SU-DHL-6 (cell line): ENCODE measurements around the gene EXOC4.

Experiments
- H2AFZ ChIP-seq: fragments of 200-600 bp; sonication (generic); 2 replicates; pipeline ENCODE4 v1.6.1; 2014; ENCODE audit warnings: low read depth, mild to moderate bottlenecking, moderate library complexity, mixed read lengths, antibody characterized with exemption, low read length; ENCODE audit not compliant: severe bottlenecking
- H3F3A ChIP-seq: fragments of 200-600 bp; shearing (Covaris generic); 2 replicates; pipeline ENCODE4 v1.6.0; 2016; ENCODE audit warnings: antibody characterized with exemption, mild to moderate bottlenecking; ENCODE audit not compliant: insufficient read depth
- H3K27ac ChIP-seq: fragments of 200-600 bp; sonication (generic); 2 replicates; pipeline ENCODE4 v1.5.1; 2016; ENCODE audit warnings: low read depth, mild to moderate bottlenecking, low read length, moderate library complexity, mixed read lengths
- H3K27me3 ChIP-seq: fragments of 200-600 bp; sonication (generic), shearing (Covaris generic); 2 replicates; pipeline ENCODE4 v1.6.0; 2014; ENCODE audit warnings: mild to moderate bottlenecking, low read length
- H3K36me3 ChIP-seq: fragments of 200-600 bp; sonication (generic); 2 replicates; pipeline ENCODE4 v1.6.1; 2014; ENCODE audit warnings: mild to moderate bottlenecking, low read length, mixed read lengths
- H3K4me2 ChIP-seq: fragments of 300-600, 200-600 bp; shearing (Covaris generic), sonication (generic); 2 replicates; pipeline ENCODE4 v1.6.0; 2014; ENCODE audit warnings: low read length, low read depth, mild to moderate bottlenecking; ENCODE audit not compliant: poor library complexity, severe bottlenecking
- H3K4me3 ChIP-seq: fragments of 200-600 bp; sonication (generic); 2 replicates; pipeline ENCODE4 v1.5.1; 2014; ENCODE audit warnings: antibody characterized with exemption, low read length, mild to moderate bottlenecking, mixed read lengths; ENCODE audit not compliant: insufficient read depth, poor library complexity, severe bottlenecking
- H3K79me2 ChIP-seq: fragments of 200-600 bp; sonication (generic); 2 replicates; pipeline ENCODE4 v1.6.1; 2014; ENCODE audit warnings: mild to moderate bottlenecking, low read length, moderate library complexity; ENCODE audit not compliant: insufficient read depth
- H3K9ac ChIP-seq: fragments of 200-600 bp; sonication (generic); 2 replicates; pipeline ENCODE4 v1.7.0; 2014; ENCODE audit warnings: mild to moderate bottlenecking, low read length
- H3K9me2 ChIP-seq: fragments of 200-600 bp; sonication (generic); replicated peaks from 2 replicates; pipeline ENCODE4 v1.6.1; 2014; ENCODE audit warnings: low read length; ENCODE audit not compliant: insufficient read depth
- H3K9me3 ChIP-seq: fragments of 200-600 bp; sonication (generic); 2 replicates; pipeline ENCODE4 v1.6.1; 2014; ENCODE audit warnings: low read length, mixed read lengths; ENCODE audit not compliant: insufficient read depth
- H4K20me1 ChIP-seq: fragments of 200-600 bp; sonication (generic); 2 replicates; pipeline ENCODE4 v1.6.1; 2014; ENCODE audit warnings: low read depth, mild to moderate bottlenecking, antibody characterized with exemption, low read length, moderate library complexity, mixed read lengths
- EZH2phosphoT487 ChIP-seq: fragments of 200-600 bp; sonication (generic), shearing (Covaris generic); conservative IDR thresholded peaks from 2 replicates; pipeline ENCODE4 v1.6.1; 2018; ENCODE audit warnings: mild to moderate bottlenecking, antibody characterized with exemption, low read length, moderate library complexity, mixed read lengths
- TF ChIP-seq, protein P1 (sequence below): fragments of 200-600 bp; sonication (generic); IDR thresholded peaks from one replicate; pipeline ENCODE4 v1.5.1; 2017; ENCODE audit warnings: antibody characterized with exemption, mild to moderate bottlenecking, low read length, moderate library complexity; ENCODE audit not compliant: insufficient read depth, poor library complexity, severe bottlenecking

EXOC4 gene

DNA sequence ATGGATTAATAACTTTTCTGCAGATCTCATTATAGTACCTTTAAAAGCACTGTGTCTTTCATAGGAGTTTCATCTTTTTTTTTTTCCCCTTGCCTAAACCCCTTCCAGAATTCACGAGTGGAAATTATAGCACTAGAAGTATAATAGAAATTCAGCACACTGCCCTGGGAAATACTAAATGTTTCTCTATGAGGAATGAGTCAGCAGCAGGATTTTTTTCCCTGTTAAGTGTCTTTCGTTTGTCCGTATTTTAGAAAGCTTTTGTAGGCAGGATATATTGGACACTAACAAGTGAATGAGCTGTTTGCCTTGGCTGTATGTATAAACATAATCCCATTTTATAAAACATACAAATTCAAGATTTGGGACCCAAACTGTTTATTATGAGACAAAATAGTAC is 105.8 kb downstream of the EXOC4 start:
- Histone ChIP-seq H2AFZ (no peak overlapping the region), H3K27me3 (no peaks in the 10 kb centered on the region), H3K4me3 (no peak overlapping the region), H3K79me2 (no peaks in the 10 kb centered on the region), H3K9ac (no peak overlapping the region), H3K9me2 (no peaks in the 10 kb centered on the region), H3F3A (no peaks in the 10 kb centered on the region), H3K27ac (no peak overlapping the region), H3K4me2 (no peak overlapping the region), H4K20me1 (no peaks in the 10 kb centered on the region), H3K36me3 (peaks cover 5% of the 10 kb centered on the region; the same call in 1 of the 2 replicates), H3K9me3 (no peaks in the 10 kb centered on the region)
- TF ChIP-seq EZH2phosphoT487, result no peak
- TF ChIP-seq, protein P1, sequence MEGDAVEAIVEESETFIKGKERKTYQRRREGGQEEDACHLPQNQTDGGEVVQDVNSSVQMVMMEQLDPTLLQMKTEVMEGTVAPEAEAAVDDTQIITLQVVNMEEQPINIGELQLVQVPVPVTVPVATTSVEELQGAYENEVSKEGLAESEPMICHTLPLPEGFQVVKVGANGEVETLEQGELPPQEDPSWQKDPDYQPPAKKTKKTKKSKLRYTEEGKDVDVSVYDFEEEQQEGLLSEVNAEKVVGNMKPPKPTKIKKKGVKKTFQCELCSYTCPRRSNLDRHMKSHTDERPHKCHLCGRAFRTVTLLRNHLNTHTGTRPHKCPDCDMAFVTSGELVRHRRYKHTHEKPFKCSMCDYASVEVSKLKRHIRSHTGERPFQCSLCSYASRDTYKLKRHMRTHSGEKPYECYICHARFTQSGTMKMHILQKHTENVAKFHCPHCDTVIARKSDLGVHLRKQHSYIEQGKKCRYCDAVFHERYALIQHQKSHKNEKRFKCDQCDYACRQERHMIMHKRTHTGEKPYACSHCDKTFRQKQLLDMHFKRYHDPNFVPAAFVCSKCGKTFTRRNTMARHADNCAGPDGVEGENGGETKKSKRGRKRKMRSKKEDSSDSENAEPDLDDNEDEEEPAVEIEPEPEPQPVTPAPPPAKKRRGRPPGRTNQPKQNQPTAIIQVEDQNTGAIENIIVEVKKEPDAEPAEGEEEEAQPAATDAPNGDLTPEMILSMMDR, result no peak

DNA sequence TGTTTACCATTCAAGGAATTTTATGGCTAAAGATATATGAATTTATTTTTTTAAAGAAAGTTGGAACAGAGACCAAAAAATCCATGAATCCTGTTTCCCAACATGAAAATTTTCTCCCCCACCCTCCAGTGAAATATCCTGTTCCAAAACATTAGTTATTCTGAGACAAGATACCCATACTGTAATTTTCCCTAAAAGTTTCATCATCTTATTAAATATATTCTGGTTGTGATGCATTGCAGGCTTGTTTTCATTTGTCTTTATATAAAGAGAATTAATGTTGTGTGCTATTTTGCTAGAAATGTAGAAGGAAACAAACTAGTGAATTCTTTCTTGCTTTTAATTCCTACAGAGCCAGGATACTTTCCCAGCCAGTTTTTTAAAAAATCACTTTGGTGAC is 106.6 kb downstream of the EXOC4 start:
- H3F3A ChIP-seq, result no peaks in the 10 kb centered on the region
- no peaks in the 10 kb centered on the region for H3K79me2 ChIP-seq
- no peak overlapping the region for H3K4me2 ChIP-seq
- H3K9ac ChIP-seq, result no peak overlapping the region
- H3K4me3 ChIP-seq, result no peak overlapping the region
- H3K9me3 ChIP-seq, result no peaks in the 10 kb centered on the region
- H3K27me3 ChIP-seq, result no peaks in the 10 kb centered on the region
- no peaks in the 10 kb centered on the region for H4K20me1 ChIP-seq
- no peaks in the 10 kb centered on the region for H3K9me2 ChIP-seq
- no peak for TF ChIP-seq EZH2phosphoT487
- TF ChIP-seq, protein P1, result no peak
- H3K36me3 ChIP-seq, result peaks cover 5% of the 10 kb centered on the region; the same call in 1 of the 2 replicates
- no peak overlapping the region for H3K27ac ChIP-seq
- H2AFZ ChIP-seq, result no peak overlapping the region

DNA sequence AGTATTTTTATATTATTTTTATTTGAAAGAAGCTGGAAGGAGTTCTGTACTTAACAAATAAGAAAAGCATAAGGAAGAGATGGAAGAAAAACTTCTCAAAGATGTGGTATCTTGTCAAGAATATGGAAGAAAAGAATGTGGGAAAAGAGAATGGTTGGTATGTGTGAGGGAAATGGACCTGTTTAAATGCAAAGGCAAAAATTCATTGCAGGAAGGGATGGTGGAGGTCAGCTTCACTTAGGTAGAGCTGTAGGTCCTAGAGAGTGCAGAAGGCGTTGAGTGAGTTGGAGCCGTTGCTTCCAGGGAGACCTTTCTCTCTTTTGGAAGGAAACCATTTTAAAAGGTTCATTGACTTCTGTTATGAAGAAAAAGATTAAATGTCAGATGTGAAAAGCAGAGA is 107.3 kb downstream of the EXOC4 start:
- no peak overlapping the region for H3K27ac ChIP-seq
- H3K79me2 ChIP-seq, result no peaks in the 10 kb centered on the region
- no peaks in the 10 kb centered on the region for H4K20me1 ChIP-seq
- no peak overlapping the region for H3K4me2 ChIP-seq
- H3K9ac ChIP-seq, result no peak overlapping the region
- H3K9me3 ChIP-seq, result no peaks in the 10 kb centered on the region
- H3K4me3 ChIP-seq, result no peak overlapping the region
- TF ChIP-seq, protein P1, result no peak
- no peak for TF ChIP-seq EZH2phosphoT487
- no peaks in the 10 kb centered on the region for H3K9me2 ChIP-seq
- no peaks in the 10 kb centered on the region for H3K27me3 ChIP-seq
- H2AFZ ChIP-seq, result no peak overlapping the region
- H3K36me3 ChIP-seq, result peaks cover 5% of the 10 kb centered on the region; the same call in 1 of the 2 replicates
- no peaks in the 10 kb centered on the region for H3F3A ChIP-seq

DNA sequence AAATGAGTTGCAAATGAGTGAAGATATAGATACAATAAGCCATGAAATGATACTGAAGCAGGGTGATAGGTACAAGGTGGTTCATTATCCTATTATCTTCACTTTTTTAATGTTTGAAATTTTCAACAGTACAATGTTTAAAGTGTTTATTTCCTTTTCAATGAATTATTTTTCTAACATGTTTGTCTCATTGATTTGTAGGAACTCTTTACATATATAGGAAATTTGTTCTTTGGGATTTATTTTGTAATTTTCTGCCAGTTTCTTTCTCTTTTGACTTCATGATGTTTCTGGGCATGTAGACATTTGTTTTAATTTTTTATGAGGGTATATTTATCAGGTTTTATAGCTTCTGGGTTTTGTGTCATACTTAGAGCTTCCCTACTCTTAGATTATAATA is 108.9 kb downstream of the EXOC4 start:
- H3K9me2 ChIP-seq, result no peaks in the 10 kb centered on the region
- no peaks in the 10 kb centered on the region for H3F3A ChIP-seq
- H3K79me2 ChIP-seq, result no peaks in the 10 kb centered on the region
- no peak overlapping the region for H3K4me2 ChIP-seq
- H3K9me3 ChIP-seq, result no peaks in the 10 kb centered on the region
- no peaks in the 10 kb centered on the region for H4K20me1 ChIP-seq
- H3K4me3 ChIP-seq, result no peak overlapping the region
- peaks cover 5% of the 10 kb centered on the region; the same call in 1 of the 2 replicates for H3K36me3 ChIP-seq
- H3K27me3 ChIP-seq, result no peaks in the 10 kb centered on the region
- no peak overlapping the region for H2AFZ ChIP-seq
- H3K9ac ChIP-seq, result no peak overlapping the region
- TF ChIP-seq, protein P1, result no peak
- no peak for TF ChIP-seq EZH2phosphoT487
- H3K27ac ChIP-seq, result no peak overlapping the region
